Thymus (tissue), 11 donors: Measurements from ENCODE around the gene HYDIN. TPM values are rescaled to one million over a fixed set of nuclear protein-coding genes. Genes with fewer than 3 reads are reported as not detected.

Experiments
- DNase-seq, 9 donors: peaks; one replicate each; pipeline ENCODE4 v3.0.0-alpha.2; 2013; ENCODE audit warnings: low spot score in 9 of 9, low read depth in 6 of 9, missing footprints in 1 of 9
- H3K27ac ChIP-seq, 2 donors: one replicate each; pipeline ENCODE4 v1.5.1; 2013; ENCODE audit warnings: control low read depth in 1 of 2, low read depth in 1 of 2, low read length in 1 of 2, mild to moderate bottlenecking in 1 of 2, moderate library complexity in 1 of 2
- H3K27me3 ChIP-seq, 2 donors: one replicate each; pipeline ENCODE4 v1.5.1; 2013; ENCODE audit warnings: low read length in 1 of 2; ENCODE audit not compliant: control insufficient read depth in 2 of 2, insufficient read depth in 1 of 2
- H3K36me3 ChIP-seq, 2 donors: one replicate each; pipeline ENCODE4 v1.5.1; 2013; ENCODE audit warnings: low read length in 1 of 2, mild to moderate bottlenecking in 1 of 2, moderate library complexity in 1 of 2; ENCODE audit not compliant: control insufficient read depth in 2 of 2, insufficient read depth in 2 of 2
- H3K4me1 ChIP-seq, 2 donors: one replicate each; pipeline ENCODE4 v1.5.1; 2013; ENCODE audit warnings: low read length in 2 of 2; ENCODE audit not compliant: control insufficient read depth in 2 of 2, insufficient read depth in 2 of 2
- H3K4me3 ChIP-seq, 2 donors: one replicate each; pipeline ENCODE4 v1.5.1; 2013; ENCODE audit warnings: low read length in 2 of 2, control low read depth in 1 of 2, mild to moderate bottlenecking in 1 of 2
- H3K9me3 ChIP-seq, 2 donors: one replicate each; pipeline ENCODE4 v1.5.1; 2013; ENCODE audit warnings: low read length in 1 of 2, mild to moderate bottlenecking in 1 of 2; ENCODE audit not compliant: control insufficient read depth in 2 of 2, insufficient read depth in 1 of 2
- WGBS: extraction: QIAGEN DNeasy Blood & Tissue Kit; methylation state at CpG from one replicate; pipeline ENCODE4 v1.1.7; 2013; 5-methylcytosine and 5-hydroxymethylcytosine counted together
- polyA plus RNA-seq: library from polyadenylated mRNA; stranded (reverse); fragments of 200-250 nt; gene quantifications from one replicate; pipeline ENCODE4 v1.2.3, GENCODE V29; 2013
- total RNA-seq: library from RNA; stranded (reverse); fragments of 120-200 nt; gene quantifications from one replicate; pipeline ENCODE4 v1.2.4, GENCODE V29; 2013
- donor health status: healthy.

The HYDIN gene
- total and polyA plus RNA-seq, 2 donors, result 0.33 to 0.46 TPM

DNA sequence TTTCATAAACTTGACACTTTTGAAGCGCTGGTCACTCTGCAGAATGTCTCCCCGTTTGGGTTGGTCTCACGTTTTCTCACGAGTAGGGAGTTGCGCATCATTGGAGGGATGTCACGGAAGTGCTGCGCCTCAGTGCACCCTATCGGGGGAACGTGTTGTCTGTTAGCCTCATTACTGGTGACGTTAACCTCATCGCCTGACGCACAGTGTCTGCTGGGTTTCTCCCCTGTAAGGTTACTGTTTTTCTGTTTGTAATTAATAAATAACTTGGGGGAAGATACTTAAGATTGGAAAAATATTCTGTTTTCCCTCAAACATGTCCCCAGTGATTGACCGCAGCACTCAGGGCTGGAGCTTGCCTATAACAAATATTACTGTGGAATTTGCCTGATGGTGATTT lies 456.3 kb downstream of the HYDIN start:
- Histone ChIP-seq H3K36me3 (peaks cover 33 to 40% of the 10 kb centered on the region in 2 donors), H3K4me3 (no peak overlapping the region), H3K27me3 (no peaks in the 10 kb centered on the region), H3K9me3 (peaks cover 0 to 3% of the 10 kb centered on the region in 2 donors), H3K4me1 (peaks cover 0 to 18% of the 10 kb centered on the region in 2 donors), H3K27ac (no peak overlapping the region)
- DNase-seq, result no peak
- 94% methylated on average over 13 of the region's 13 CpGs for WGBS

DNA sequence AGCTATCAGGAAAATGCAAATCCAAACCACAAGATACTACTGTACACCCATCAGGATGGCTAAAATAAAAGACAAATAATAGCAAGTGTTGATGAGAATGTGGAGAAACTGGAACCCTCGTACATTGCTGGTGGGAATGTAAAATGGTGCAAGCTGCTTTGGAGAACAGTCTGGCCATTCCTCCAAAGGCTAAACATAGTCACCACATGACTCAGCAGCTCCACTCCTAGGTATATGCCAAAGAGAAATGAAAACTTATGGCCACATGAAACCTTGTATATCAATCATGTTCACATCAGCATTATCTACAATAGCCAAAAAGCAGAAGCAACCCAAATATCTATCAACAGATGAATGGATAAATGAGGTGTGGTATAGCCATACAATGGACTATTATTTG lies 458.0 kb downstream of the HYDIN start:
- Histone ChIP-seq H3K27ac (no peak overlapping the region), H3K4me3 (no peak overlapping the region), H3K27me3 (no peaks in the 10 kb centered on the region), H3K4me1 (peaks cover 0 to 24% of the 10 kb centered on the region in 2 donors), H3K9me3 (peaks cover 0 to 2% of the 10 kb centered on the region in 2 donors), H3K36me3 (peaks cover 26 to 27% of the 10 kb centered on the region in 2 donors)
- WGBS, result 98% methylated on average over 1 of the region's 1 CpG
- DNase-seq, result no peak

GRCh38 chr16:70770626-70771552 lies 459.6 kb downstream of the HYDIN start:
- Histone ChIP-seq H3K27me3 (no peaks in the 10 kb centered on the region), H3K36me3 (peaks cover 26 to 32% of the 10 kb centered on the region in 2 donors)

GRCh38 chr16:70770291-70770625 lies 460.3 kb downstream of the HYDIN start:
- Histone ChIP-seq H3K9me3 (no peaks in the 10 kb centered on the region), H3K4me3 (no peak overlapping the region), H3K36me3 (peaks cover 21 to 34% of the 10 kb centered on the region in 2 donors), H3K4me1 (peaks cover 0 to 24% of the 10 kb centered on the region in 2 donors), H3K27me3 (no peaks in the 10 kb centered on the region), H3K27ac (no peak overlapping the region)
- no peak for DNase-seq
- 98% methylated on average over 9 of the region's 9 CpGs for WGBS

More at GRCh38 chr16:70770626-70771552, 459.6 kb downstream of the HYDIN start:
- DNase-seq, result peak in 8 of 9 donors; percentile 22 to 73 (median 60)
- no peaks in the 10 kb centered on the region for H3K9me3 ChIP-seq
- 65% methylated on average over 15 of the region's 15 CpGs for WGBS
- peaks cover 0 to 24% of the 10 kb centered on the region in 2 donors for H3K4me1 ChIP-seq
- no peak overlapping the region for H3K4me3 ChIP-seq
- no peak overlapping the region for H3K27ac ChIP-seq

- DNase-seq, result no peak
- H3K9me3 ChIP-seq, result no peaks in the 10 kb centered on the region
- H3K36me3 ChIP-seq, result peaks cover 21 to 38% of the 10 kb centered on the region in 2 donors
- H3K27ac ChIP-seq, result no peak overlapping the region
- H3K4me1 ChIP-seq, result peaks cover 0 to 24% of the 10 kb centered on the region in 2 donors
- 95% methylated on average over 8 of the region's 8 CpGs for WGBS
- no peak overlapping the region for H3K4me3 ChIP-seq
- no peaks in the 10 kb centered on the region for H3K27me3 ChIP-seq
Observed at GRCh38 chr16:70769761-70770160, 460.8 kb downstream of the HYDIN start.

DNA sequence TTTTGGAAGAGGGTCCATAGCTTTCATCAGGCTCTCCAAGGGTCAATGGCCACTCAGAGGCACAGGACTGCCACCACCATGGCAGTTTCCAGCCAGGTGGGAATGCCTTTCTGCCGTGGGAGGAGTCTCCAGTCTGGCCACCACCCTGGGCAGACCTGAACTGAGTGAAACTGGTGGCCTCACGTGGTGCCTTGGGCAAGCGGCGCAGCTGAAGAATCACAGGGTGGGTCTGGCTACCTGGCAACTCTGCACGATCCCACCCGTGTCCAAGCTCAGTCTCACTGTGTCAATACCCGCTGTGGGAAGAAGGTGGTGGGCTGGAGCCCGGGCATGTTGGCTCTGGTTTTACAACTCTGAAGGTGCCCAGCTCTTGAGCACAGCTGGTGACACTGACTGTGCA lies 461.4 kb downstream of the HYDIN start:
- Histone ChIP-seq H3K27ac (no peak overlapping the region), H3K4me1 (peaks cover 0 to 24% of the 10 kb centered on the region in 2 donors), H3K36me3 (peaks cover 21 to 36% of the 10 kb centered on the region in 2 donors), H3K4me3 (no peak overlapping the region), H3K9me3 (no peaks in the 10 kb centered on the region), H3K27me3 (no peaks in the 10 kb centered on the region)
- DNase-seq, result no peak
- WGBS, result 92% methylated on average over 8 of the region's 8 CpGs

- Histone ChIP-seq H3K9me3 (no peaks in the 10 kb centered on the region), H3K27me3 (no peaks in the 10 kb centered on the region), H3K27ac (no peak overlapping the region), H3K36me3 (peaks cover 26 to 36% of the 10 kb centered on the region in 2 donors), H3K4me1 (peaks cover 0 to 24% of the 10 kb centered on the region in 2 donors), H3K4me3 (no peak overlapping the region)
- DNase-seq, result no peak
- 93% methylated on average over 5 of the region's 5 CpGs for WGBS
Observed at GRCh38 chr16:70768203-70768580, 462.3 kb downstream of the HYDIN start.

DNA sequence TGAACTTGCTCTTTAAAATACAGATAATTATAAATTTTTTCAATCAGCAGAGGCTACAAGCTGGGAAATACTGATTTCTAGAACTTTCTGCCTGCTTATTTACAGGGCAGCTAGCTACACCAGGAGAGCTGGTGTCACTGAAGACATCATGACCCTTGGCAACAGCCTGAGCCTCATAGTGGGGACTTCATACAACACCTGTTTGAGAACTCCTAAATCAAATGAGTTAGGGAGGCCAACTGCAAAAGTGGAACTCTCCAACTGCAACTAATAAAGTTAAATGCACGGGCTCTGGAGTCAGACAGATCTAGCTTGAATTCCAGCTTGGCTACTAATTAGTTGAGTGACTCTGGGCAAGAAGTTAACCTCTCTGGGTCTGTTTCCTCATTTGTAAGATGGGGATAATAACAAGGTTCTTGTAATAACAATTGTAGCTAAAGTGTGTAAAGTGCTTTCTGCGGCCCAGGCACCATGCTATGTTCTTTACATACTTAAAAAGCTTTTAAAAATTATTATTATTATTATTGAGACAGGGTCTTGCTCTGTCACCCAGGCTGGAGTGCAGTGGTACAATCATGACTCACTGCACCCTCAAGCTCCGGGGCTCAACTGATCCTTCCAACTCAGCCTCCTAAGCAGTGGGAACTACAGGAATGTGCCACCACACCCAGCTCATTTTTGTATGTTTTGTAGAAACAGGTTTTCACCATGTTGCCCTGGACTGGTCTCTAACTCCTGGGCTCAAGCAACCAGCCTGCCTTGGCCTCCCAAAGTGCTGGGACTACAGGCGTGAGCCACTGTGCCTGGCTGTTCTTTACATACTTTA lies 462.9 kb downstream of the HYDIN start:
- Histone ChIP-seq H3K27ac (no peak overlapping the region), H3K4me3 (no peak overlapping the region), H3K4me1 (peaks cover 0 to 24% of the 10 kb centered on the region in 2 donors), H3K27me3 (no peaks in the 10 kb centered on the region), H3K36me3 (peaks cover 31 to 40% of the 10 kb centered on the region in 2 donors), H3K9me3 (no peaks in the 10 kb centered on the region)
- no peak for DNase-seq
- WGBS, result 97% methylated on average over 4 of the region's 4 CpGs

- WGBS, result 96% methylated on average over 4 of the region's 4 CpGs
- DNase-seq, result no peak
- H3K36me3 ChIP-seq, result peaks cover 32 to 40% of the 10 kb centered on the region in 2 donors
Observed at GRCh38 chr16:70766658-70767057, 463.9 kb downstream of the HYDIN start.

More at GRCh38 chr16:70766658-70767057, 463.9 kb downstream of the HYDIN start:
- H3K4me1 ChIP-seq, result peaks cover 0 to 26% of the 10 kb centered on the region in 2 donors
- H3K27me3 ChIP-seq, result no peaks in the 10 kb centered on the region
- no peak overlapping the region for H3K4me3 ChIP-seq
- no peak overlapping the region for H3K27ac ChIP-seq
- no peaks in the 10 kb centered on the region for H3K9me3 ChIP-seq
